Brain microvascular endothelial cell (primary cell): ENCODE data around the gene MYORG.

Experiments
- DNase-seq: peaks from one replicate; pipeline ENCODE4 v3.0.0-alpha.2; 2020
- H3K27ac ChIP-seq: fragments of 250-450 bp; sonication (Bioruptor Pico); 2 replicates; pipeline ENCODE4 v1.5.1; 2020; ENCODE audit warnings: mild to moderate bottlenecking, moderate library complexity
- H3K27me3 ChIP-seq: fragments of 250-450 bp; sonication (Bioruptor Pico); replicated peaks from 2 replicates; pipeline ENCODE4 v1.5.1; 2020; ENCODE audit warnings: mild to moderate bottlenecking
- H3K36me3 ChIP-seq: fragments of 250-450 bp; sonication (Bioruptor Pico); replicated peaks from 2 replicates; pipeline ENCODE4 v1.5.1; 2020; ENCODE audit warnings: mild to moderate bottlenecking
- H3K4me3 ChIP-seq: 2 replicates; pipeline ENCODE4 v1.5.1; 2011; ENCODE audit warnings: low read depth, mild to moderate bottlenecking, control low read depth, low read length, moderate library complexity
- CTCF ChIP-seq: IDR thresholded peaks from 2 replicates; pipeline ENCODE4 v1.5.1; 2011; ENCODE audit warnings: low read depth, mild to moderate bottlenecking, moderate library complexity, low read length, control low read depth, inconsistent platforms; ENCODE audit errors: missing control alignments
- in situ Hi-C: cut with HindIII; loops from 2 replicates; pipeline ENCODE4 v1.10.0; 2017; ENCODE audit warnings: low sequenced_read_pairs, low pct_ligation_motif_present

MYORG gene

GRCh38 chr9:34326690-34327089, 50.0 kb downstream of the MYORG start:
- DNase-seq: no peak
- Histone ChIP-seq H3K27me3 (no peaks in the 10 kb centered on the region), H3K36me3 (no peaks in the 10 kb centered on the region), H3K27ac (no peak overlapping the region), H3K4me3 (no peak overlapping the region)
- in situ Hi-C loops: no loop called here
- TF ChIP-seq CTCF: no peak

GRCh38 chr9:34322899-34323591, 53.7 kb downstream of the MYORG start:
- Histone ChIP-seq H3K4me3 (no peak overlapping the region), H3K36me3 (no peaks in the 10 kb centered on the region), H3K27me3 (no peaks in the 10 kb centered on the region), H3K27ac (no peak overlapping the region)
- no peak for DNase-seq
- no peak for TF ChIP-seq CTCF
- in situ Hi-C loops: no loop called here

- no peak for DNase-seq
- in situ Hi-C loops: no loop called here
- Histone ChIP-seq H3K27me3 (no peaks in the 10 kb centered on the region), H3K27ac (no peak overlapping the region), H3K4me3 (no peak overlapping the region), H3K36me3 (no peaks in the 10 kb centered on the region)
- TF ChIP-seq CTCF: no peak
Measured at GRCh38 chr9:34321451-34321850, 55.2 kb downstream of the MYORG start.

- Histone ChIP-seq H3K27me3 (no peaks in the 10 kb centered on the region), H3K27ac (no peak overlapping the region), H3K36me3 (no peaks in the 10 kb centered on the region), H3K4me3 (no peak overlapping the region)
- no peak for TF ChIP-seq CTCF
- in situ Hi-C loops: no loop called here
- no peak for DNase-seq
Measured at GRCh38 chr9:34318163-34318790, 58.4 kb downstream of the MYORG start.

GRCh38 chr9:34317436-34317835, 59.3 kb downstream of the MYORG start:
- DNase-seq: no peak
- no peak overlapping the region for H3K4me3 ChIP-seq
- no peak overlapping the region for H3K27ac ChIP-seq
- no peaks in the 10 kb centered on the region for H3K36me3 ChIP-seq
- in situ Hi-C loops: no loop called here
- TF ChIP-seq CTCF: no peak
- H3K27me3 ChIP-seq: no peaks in the 10 kb centered on the region
